Subcutaneous adipose tissue (tissue), 4 donors: ENCODE results near the gene DOK5. TPM values are rescaled to one million over a fixed set of nuclear protein-coding genes. Genes with fewer than 3 reads are reported as not detected.

Source experiments
- total RNA-seq, 4 donors: library from RNA; depleted of rRNA; stranded (reverse); fragments of >200 nt; gene quantifications; one replicate each; pipeline ENCODE4 v1.1.0, GENCODE V29; 2016
- TF ChIP-seq, protein P1 (sequence below): fragments of 450-650 bp; IDR thresholded peaks from one replicate; pipeline ENCODE4 v1.5.1; 2016; ENCODE audit warnings: low read depth, mild to moderate bottlenecking, control low read depth, antibody characterized with exemption, moderate library complexity

DOK5 gene
- total RNA-seq, 4 donors from 2014 or later, result 0.82 to 2.6 (median 1.7) TPM

DNA sequence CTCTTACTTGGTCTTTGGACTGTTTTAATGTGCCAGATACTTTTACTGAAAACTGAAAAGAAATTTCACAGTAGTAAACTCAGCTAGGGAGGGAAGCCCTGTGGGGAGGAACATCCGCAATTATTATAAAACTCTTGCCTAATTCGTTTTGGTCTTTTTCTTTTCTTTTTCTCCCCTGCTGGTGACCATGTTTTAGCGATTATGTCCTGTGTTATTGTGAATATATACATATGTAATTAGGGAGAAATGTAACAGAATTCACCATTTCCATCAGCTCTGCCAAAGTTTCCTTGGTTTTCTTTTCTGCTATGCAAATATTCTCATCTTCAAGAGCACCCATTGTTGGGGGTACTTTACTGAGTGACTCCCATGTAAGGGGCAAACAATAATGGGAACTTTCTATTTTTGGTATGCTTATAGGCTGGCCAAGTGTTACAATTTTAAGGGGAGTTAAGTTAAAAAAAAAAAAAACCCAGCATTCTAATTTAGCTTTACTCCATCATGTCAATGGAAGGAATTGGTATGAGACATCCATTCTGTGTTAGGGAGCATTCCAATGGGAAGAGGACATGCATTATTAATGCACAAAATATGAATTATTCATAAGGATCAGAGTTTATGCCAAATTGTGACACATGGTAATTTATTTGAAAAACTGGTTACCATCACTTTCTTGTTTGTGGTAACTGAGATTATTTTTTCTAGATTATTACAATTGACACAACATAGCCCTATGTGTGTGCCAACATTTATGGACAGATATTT lies 2.0 kb downstream of the DOK5 start:
- TF ChIP-seq, protein P1, sequence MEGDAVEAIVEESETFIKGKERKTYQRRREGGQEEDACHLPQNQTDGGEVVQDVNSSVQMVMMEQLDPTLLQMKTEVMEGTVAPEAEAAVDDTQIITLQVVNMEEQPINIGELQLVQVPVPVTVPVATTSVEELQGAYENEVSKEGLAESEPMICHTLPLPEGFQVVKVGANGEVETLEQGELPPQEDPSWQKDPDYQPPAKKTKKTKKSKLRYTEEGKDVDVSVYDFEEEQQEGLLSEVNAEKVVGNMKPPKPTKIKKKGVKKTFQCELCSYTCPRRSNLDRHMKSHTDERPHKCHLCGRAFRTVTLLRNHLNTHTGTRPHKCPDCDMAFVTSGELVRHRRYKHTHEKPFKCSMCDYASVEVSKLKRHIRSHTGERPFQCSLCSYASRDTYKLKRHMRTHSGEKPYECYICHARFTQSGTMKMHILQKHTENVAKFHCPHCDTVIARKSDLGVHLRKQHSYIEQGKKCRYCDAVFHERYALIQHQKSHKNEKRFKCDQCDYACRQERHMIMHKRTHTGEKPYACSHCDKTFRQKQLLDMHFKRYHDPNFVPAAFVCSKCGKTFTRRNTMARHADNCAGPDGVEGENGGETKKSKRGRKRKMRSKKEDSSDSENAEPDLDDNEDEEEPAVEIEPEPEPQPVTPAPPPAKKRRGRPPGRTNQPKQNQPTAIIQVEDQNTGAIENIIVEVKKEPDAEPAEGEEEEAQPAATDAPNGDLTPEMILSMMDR, result no peak

DNA sequence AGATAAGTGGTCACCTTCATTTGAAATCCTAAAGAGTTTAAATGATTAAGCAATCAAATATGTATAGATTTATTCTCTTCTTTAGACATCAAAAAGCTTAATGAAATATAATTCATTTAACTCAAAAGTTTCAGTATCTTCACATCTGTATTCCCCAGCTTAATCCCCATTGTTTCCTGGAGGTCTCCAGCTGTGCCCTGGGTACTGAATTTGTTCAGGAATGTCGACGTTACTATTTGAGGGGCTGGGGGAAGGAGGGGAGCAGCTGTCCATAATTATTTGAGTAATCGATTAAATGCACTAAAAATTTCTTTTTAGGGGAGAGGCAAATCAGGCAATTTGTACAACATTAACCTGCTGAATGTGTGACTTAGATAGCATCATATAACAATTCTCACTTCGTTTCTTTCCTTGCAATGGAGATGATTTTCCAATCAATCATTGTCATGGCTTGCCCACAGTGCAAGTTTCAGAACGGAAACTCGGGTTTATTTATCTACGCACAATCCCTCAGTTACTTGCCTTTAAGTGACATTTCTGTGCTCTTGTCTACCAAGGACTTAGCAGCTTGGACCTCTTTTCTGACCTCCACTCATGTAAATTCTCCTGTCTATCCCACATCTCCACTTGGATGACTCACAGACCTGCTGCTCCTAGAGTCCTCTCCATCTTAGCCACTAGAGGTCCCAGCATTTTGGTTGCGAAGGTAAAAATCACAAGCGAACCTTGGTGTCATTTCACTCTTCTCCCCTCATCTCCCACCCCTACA lies 3.9 kb downstream of the DOK5 start:
- TF ChIP-seq, protein P1, result peak; percentile 28

DNA sequence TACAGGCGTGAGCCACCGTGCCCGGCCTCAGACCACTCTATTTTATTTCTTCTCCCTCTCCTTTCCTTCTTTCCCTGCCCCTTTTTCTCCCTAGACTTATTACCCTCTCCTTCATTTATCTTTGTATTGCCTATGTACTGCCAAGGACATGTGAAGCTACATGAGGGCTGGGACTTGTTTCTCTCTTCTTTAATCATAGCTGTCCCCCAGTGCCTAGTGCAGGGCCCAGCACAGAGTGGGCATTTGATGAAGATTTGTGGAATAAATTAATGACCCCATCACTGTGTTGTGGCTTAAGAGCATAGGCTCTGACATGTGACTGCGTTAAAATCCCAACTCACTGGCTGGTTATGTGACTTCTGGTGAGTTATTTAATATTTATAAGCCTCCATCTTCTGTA lies 6.0 kb downstream of the DOK5 start:
- TF ChIP-seq, protein P1, result peak; percentile 82

DNA sequence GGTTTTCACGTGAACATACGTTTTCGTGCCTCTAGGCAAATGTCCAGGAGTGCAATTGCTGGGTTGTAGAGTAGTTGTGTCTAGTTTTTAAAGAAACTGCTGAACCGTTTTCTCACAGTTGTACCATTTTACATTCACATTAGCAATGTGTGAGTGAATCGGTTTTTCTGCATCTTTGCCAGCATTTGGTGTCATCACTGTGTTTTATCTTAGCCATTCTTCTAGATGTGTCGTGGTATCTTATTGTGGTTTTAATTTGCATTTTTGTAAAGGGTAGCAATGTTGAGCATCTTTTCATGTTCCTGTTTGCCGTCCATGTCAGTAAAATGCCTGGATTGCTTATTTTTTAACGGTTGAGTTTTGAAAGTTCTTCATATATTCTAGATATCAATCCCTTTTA lies 10.2 kb downstream of the DOK5 start:
- TF ChIP-seq, protein P1, result no peak

DNA sequence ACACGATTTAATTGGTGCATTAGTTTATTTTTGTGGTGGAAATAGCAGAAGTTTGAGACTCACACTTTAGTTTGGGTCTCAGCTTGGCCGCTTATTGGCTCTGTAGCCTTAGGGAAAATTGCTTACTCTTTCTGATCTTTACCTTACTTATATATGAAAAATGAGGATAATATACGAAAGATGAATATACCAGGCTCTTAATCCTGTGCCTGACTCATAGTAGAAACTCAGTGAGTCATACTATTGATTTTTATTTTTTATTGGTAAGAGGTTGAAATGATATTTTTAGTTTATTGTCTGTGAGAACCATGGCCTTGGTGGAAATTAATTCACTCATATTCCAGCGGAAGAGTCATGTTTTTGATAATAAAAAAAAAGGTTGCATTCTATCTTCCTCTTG lies 11.2 kb downstream of the DOK5 start:
- TF ChIP-seq, protein P1, result no peak

DNA sequence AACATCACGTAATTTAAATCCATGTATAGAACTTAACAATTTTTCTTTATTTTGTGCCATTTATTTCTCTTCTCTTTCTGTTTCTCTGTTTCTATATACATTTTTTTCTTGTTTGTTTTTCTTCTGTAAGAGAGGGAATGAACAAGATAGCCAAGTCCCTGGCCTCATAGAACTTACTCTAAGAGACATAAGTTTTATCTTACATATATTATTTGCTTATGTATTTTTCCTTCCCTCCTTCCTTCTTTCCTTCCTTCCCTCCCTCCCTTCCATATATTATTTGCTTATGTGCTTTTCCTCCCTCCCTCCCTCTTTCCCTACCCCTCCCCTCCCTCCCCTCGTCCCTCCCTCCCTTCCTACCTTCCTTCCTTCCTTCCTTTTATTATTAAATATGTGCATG lies 13.0 kb downstream of the DOK5 start:
- TF ChIP-seq, protein P1, result no peak

DNA sequence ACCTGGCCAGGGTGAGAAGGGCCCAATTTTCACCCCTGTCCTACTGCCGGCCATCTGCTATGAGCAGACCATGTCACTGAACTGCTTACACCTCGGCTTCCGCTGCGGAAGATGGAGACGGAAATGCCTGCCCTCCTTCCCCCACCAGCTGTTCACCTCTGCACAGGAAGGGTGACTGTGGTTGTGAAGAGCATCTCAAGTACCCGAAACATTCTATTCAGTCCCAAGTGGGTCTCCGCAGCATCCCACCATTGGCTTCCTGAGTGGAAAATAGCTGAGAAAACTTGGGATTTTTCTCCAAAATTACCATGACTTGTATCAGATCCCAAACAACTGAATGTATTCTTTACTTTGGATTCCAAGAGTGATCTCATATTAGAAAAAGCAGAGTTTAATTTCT lies 16.1 kb downstream of the DOK5 start:
- TF ChIP-seq, protein P1, result no peak
